ENCODE data around the gene TAF1D.
A peak's percentile ranks its signal among the peaks of the same experiment; 100 is the strongest.

Gene TAF1D
- long read RNA-seq, transcript TAF1D-203 (6 exons, 2,082 nt), result major isoform, 12 of 100 reads
- long read RNA-seq, partial matches to known transcripts, result 25 of 100 reads
- long read RNA-seq, other reads (novel, unspliced or antisense), result 61 of 100 reads

GRCh38 chr11:93741094-93741881, at the start of gene TAF1D, which contains the start of gene C11orf54:
TSS of gene TAF1D (minus strand) at chr11:93741495. CDS start at chr11:93739304, 2,191 bp downstream.
TSS of gene C11orf54 (plus strand) at chr11:93741672. CDS start at chr11:93747394, 5,722 bp downstream.
- peak; percentile 91 to 98 for DNase-seq (ENCODE audit: low read depth in 1 of 2, low spot score in 1 of 2)
- no peaks in the 10 kb centered on the region for H3K27me3 ChIP-seq (ENCODE audit: insufficient read depth, poor library complexity, severe bottlenecking)
- peak within 1 kb of the TSS; percentile 90 for H3K4me3 ChIP-seq (replicated peaks; ENCODE audit: insufficient read depth, low read length)
- H3K27ac ChIP-seq (replicated peaks), result peak within 1 kb of the TSS; percentile 98
- TF ChIP-seq CTCF (IDR thresholded peaks at IDR 0.05; ENCODE audit: insufficient read depth, low read length), result no peak
- TF ChIP-seq REST (IDR thresholded peaks at IDR 0.05; ENCODE audit: insufficient replicate concordance, low read depth), result peak; percentile 77
- peak; percentile 97 for TF ChIP-seq POLR2AphosphoS5 (IDR thresholded peaks at IDR 0.05; ENCODE audit: low read depth)

GRCh38 chr11:93784935-93785360, 43.7 kb upstream of the TAF1D start:
- H3K4me3 ChIP-seq (replicated peaks; ENCODE audit: insufficient read depth, low read length), result peak overlapping the region; percentile 95
- peak overlapping the region; percentile 93 for H3K27ac ChIP-seq (replicated peaks)
- TF ChIP-seq SPI1 (IDR thresholded peaks at IDR 0.05; ENCODE audit: borderline replicate concordance, low read depth), result no peak
- TF ChIP-seq POLR2AphosphoS5 (IDR thresholded peaks at IDR 0.05; ENCODE audit: low read depth), result no peak
- no peak for TF ChIP-seq REST (IDR thresholded peaks at IDR 0.05; ENCODE audit: insufficient replicate concordance, low read depth)
- no peak for TF ChIP-seq CTCF (IDR thresholded peaks at IDR 0.05; ENCODE audit: insufficient read depth, low read length)
- no peak for TF ChIP-seq GABPA (IDR thresholded peaks at IDR 0.05; ENCODE audit: low read depth)
- H3K27me3 ChIP-seq (ENCODE audit: insufficient read depth, poor library complexity, severe bottlenecking), result no peaks in the 10 kb centered on the region
- no peak for DNase-seq (ENCODE audit: low read depth in 1 of 2, low spot score in 1 of 2)

GRCh38 chr11:93784145-93784934, 43.0 kb upstream of the TAF1D start, which contains the start of gene MED17:
TSS of gene MED17 (plus strand) at chr11:93784282. CDS start at chr11:93784514, 232 bp downstream.
- Histone ChIP-seq H3K27ac (replicated peaks) (peak within 1 kb of the TSS; percentile 93), H3K4me3 (replicated peaks; ENCODE audit: insufficient read depth, low read length) (peak within 1 kb of the TSS; percentile 95), H3K27me3 (ENCODE audit: insufficient read depth, poor library complexity, severe bottlenecking) (no peaks in the 10 kb centered on the region)
- peak; percentile 69 to 94 for DNase-seq (ENCODE audit: low read depth in 1 of 2, low spot score in 1 of 2)
- TF ChIP-seq POLR2AphosphoS5 (IDR thresholded peaks at IDR 0.05; ENCODE audit: low read depth), result peak; percentile 81
- TF ChIP-seq GABPA (IDR thresholded peaks at IDR 0.05; ENCODE audit: low read depth), result peak; percentile 88
- TF ChIP-seq SPI1 (IDR thresholded peaks at IDR 0.05; ENCODE audit: borderline replicate concordance, low read depth), result no peak; the same call in 1 of the 2 replicates
- no peak for TF ChIP-seq REST (IDR thresholded peaks at IDR 0.05; ENCODE audit: insufficient replicate concordance, low read depth)
- peak; percentile 17 for TF ChIP-seq CTCF (IDR thresholded peaks at IDR 0.05; ENCODE audit: insufficient read depth, low read length)
